Tongue (tissue), 1 donor: ENCODE measurements around the gene IDH3A. TPM values are rescaled to one million over a fixed set of nuclear protein-coding genes. Genes with fewer than 3 reads are reported as not detected.

ENCODE experiments used
- total RNA-seq: library from RNA; depleted of rRNA; stranded (reverse); fragments of >200 nt; gene quantifications from one replicate; pipeline ENCODE4 v1.2.3, GENCODE V29; 2014

IDH3A gene
- total RNA-seq, 1 donor from 2014 or later, result 117 TPM

Other genes with a start within 250 kb of the IDH3A start
- gene TBC1D2B, start 71.7 kb upstream of the IDH3A start, total RNA-seq, result 50.7 TPM
- gene SH2D7, start 56.8 kb upstream of the IDH3A start, total RNA-seq, result not detected
- gene CIB2, start 17.9 kb upstream of the IDH3A start, total RNA-seq, result 12.1 TPM
- 1.5 TPM for gene ACSBG1, start 85.2 kb downstream of the IDH3A start, total RNA-seq
- 53.7 TPM for gene DNAJA4, start 115.2 kb downstream of the IDH3A start, total RNA-seq
- gene SKIC8, start 150.2 kb downstream of the IDH3A start, total RNA-seq, result 45.2 TPM
- gene CRABP1, start 191.0 kb downstream of the IDH3A start, total RNA-seq, result 21.6 TPM